Spleen (tissue), 11 donors: Measurements from ENCODE around the gene WDFY2. TPM values are rescaled to one million over a fixed set of nuclear protein-coding genes. Genes with fewer than 3 reads are reported as not detected.
A peak's percentile ranks its signal among the peaks of the same experiment; 100 is the strongest.

Experiments used
- DNase-seq: peaks from one replicate; pipeline ENCODE4 v3.0.0-alpha.2; 2020
- H3K27ac ChIP-seq, 8 donors: fragments of 200-600 bp; sonication (generic) in 7 of 8; 1 replicate in 4 of 8; 2 replicates in 4 of 8; pipeline versions ENCODE4 v1.5.0 to v1.8.0; 2016 to 2021; ENCODE audit warnings: inconsistent platforms in 4 of 8, mild to moderate bottlenecking in 4 of 8, moderate library complexity in 1 of 8
- H3K27me3 ChIP-seq, 7 donors: fragments of 200-600 bp; sonication (generic) in 6 of 7; replicated peaks in 1 of 7; 1 replicate in 4 of 7; 2 replicates in 3 of 7; pipeline versions ENCODE4 v1.5.0 to v1.8.0; 2016 to 2021; ENCODE audit warnings: inconsistent platforms in 3 of 7, mild to moderate bottlenecking in 1 of 7
- H3K36me3 ChIP-seq, 6 donors: fragments of 200-600 bp; sonication (generic) in 5 of 6; 1 replicate in 4 of 6; 2 replicates in 2 of 6; pipeline versions ENCODE4 v1.5.0 to v1.8.0; 2016 to 2021; ENCODE audit warnings: inconsistent platforms in 2 of 6
- H3K4me1 ChIP-seq, 6 donors: fragments of 200-600 bp; sonication (generic) in 5 of 6; 1 replicate in 3 of 6; 2 replicates in 3 of 6; pipeline versions ENCODE4 v1.5.0 to v1.8.0; 2016 to 2021; ENCODE audit warnings: inconsistent platforms in 3 of 6
- H3K4me3 ChIP-seq, 8 donors: fragments of 200-600 bp; sonication (generic) in 7 of 8; 1 replicate in 4 of 8; 2 replicates in 4 of 8; pipeline versions ENCODE4 v1.5.0 to v1.8.0; 2016 to 2021; ENCODE audit warnings: inconsistent platforms in 4 of 8, mild to moderate bottlenecking in 4 of 8, moderate library complexity in 2 of 8
- H3K9me3 ChIP-seq, 8 donors: fragments of 200-600 bp; sonication (generic) in 7 of 8; 1 replicate in 4 of 8; 2 replicates in 4 of 8; pipeline versions ENCODE4 v1.5.0 to v1.8.0; 2016 to 2021; ENCODE audit warnings: inconsistent platforms in 4 of 8
- CTCF ChIP-seq, 11 experiments: fragments of 200-600 bp in 7 of 11; fragments of 450-650 bp in 4 of 11; sonication (generic) in 4 of 11; IDR thresholded peaks in 8 of 11; conservative IDR thresholded peaks in 3 of 11; 1 replicate in 7 of 11; 2 replicates in 4 of 11; pipeline versions ENCODE4 v1.4.0 to v1.8.0; 2016 to 2021; ENCODE audit warnings: antibody characterized with exemption in 11 of 11, inconsistent platforms in 4 of 11, mild to moderate bottlenecking in 1 of 11
- POLR2A ChIP-seq, 3 donors: fragments of 450-650 bp; IDR thresholded peaks; one replicate each; pipeline ENCODE4 v1.5.1; 2017; ENCODE audit warnings: antibody characterized with exemption in 3 of 3, mild to moderate bottlenecking in 1 of 3
- POLR2AphosphoS5 ChIP-seq, 3 donors: sonication (generic); formaldehyde crosslinking; IDR thresholded peaks; one replicate each; pipeline ENCODE4 v1.5.1; 2017; ENCODE audit warnings: antibody characterized with exemption in 3 of 3
- WGBS, 5 donors: extraction: QIAGEN DNeasy Blood & Tissue Kit in 3 of 5; methylation state at CpG; one replicate each; pipeline versions ENCODE4 v1.1.5 to v1.1.7; 2013 to 2018; 5-methylcytosine and 5-hydroxymethylcytosine counted together
- intact Hi-C: fragments of 100-400 bp; cut with DNase I; formaldehyde crosslinking; loops from one replicate; pipeline ENCODE4 v1.15.0; 2023; ENCODE audit warnings: low total_unique reads
- polyA plus RNA-seq, 3 donors: library from polyadenylated mRNA; stranded (reverse); fragments of 200-250 nt; gene quantifications; one replicate each; pipeline ENCODE4 v1.2.1, GENCODE V29; 2013
- total RNA-seq, 7 donors: library from RNA; depleted of rRNA in 3 of 7; stranded (reverse); fragments of >200 nt in 3 of 7; fragmentation: NEBNext Ultra II Directional in 4 of 7; extraction: Animal tissue kit (Norgen Biotek cat#: 25700) in 4 of 7; gene quantifications; one replicate each; pipeline versions ENCODE4 v1.1.0 to v1.2.1, GENCODE V29; 2016 to 2021
- donor health status: healthy with polysubstance abuse.
- donor health status: DM: no; HTN: no; CAD: no; lungs with moderate emphysema.
- donor health status: DM: no; HTN: no; CAD: no.
- donor health status: Bipolar disorder and iron deficiency.
- donor health status: healthy.
- donor health status: DM: no; HTN: no; CAD: no.
- donor health status: DM: yes; HTN: yes; CAD: no.

WDFY2 gene
- total and polyA plus RNA-seq, 10 donors: 3.0 to 32.2 (median 24.9) TPM

GRCh38 chr13:51632591-51633362 is 48.5 kb downstream of the WDFY2 start:
- Histone ChIP-seq H3K9me3 (no peaks in the 10 kb centered on the region), H3K4me1 (peaks cover 6 to 77% (median 30%) of the 10 kb centered on the region in 6 donors), H3K27me3 (no peaks in the 10 kb centered on the region), H3K27ac (peak overlapping the region in 1 of 8 donors; percentile 10), H3K36me3 (no peaks in the 10 kb centered on the region), H3K4me3 (no peak overlapping the region)
- DNase-seq: no peak
- TF ChIP-seq POLR2A (IDR thresholded peaks at IDR 0.05): no peak
- no peak for TF ChIP-seq CTCF (IDR thresholded peaks at IDR 0.05 in 8 of 11, conservative IDR thresholded peaks at IDR 0.05 in 3 of 11)
- no peak for TF ChIP-seq POLR2AphosphoS5 (IDR thresholded peaks at IDR 0.05)
- 67 to 79% (median 74%) methylated on average over 3 of the region's 3 CpGs for WGBS, 5 donors
- intact Hi-C loops: no loop called here

GRCh38 chr13:51635137-51635878 is 51.0 kb downstream of the WDFY2 start:
- 57 to 73% (median 64%) methylated on average over 12 of the region's 12 CpGs for WGBS, 5 donors
- Histone ChIP-seq H3K9me3 (no peaks in the 10 kb centered on the region), H3K36me3 (no peaks in the 10 kb centered on the region), H3K4me3 (no peak overlapping the region), H3K27ac (peak overlapping the region in 5 of 8 donors; percentile 11 to 59 (median 17)), H3K27me3 (no peaks in the 10 kb centered on the region), H3K4me1 (peaks cover 6 to 80% (median 29%) of the 10 kb centered on the region in 6 donors)
- no peak for DNase-seq
- TF ChIP-seq CTCF (IDR thresholded peaks at IDR 0.05 in 8 of 11, conservative IDR thresholded peaks at IDR 0.05 in 3 of 11) (no peak), POLR2A (IDR thresholded peaks at IDR 0.05) (no peak), POLR2AphosphoS5 (IDR thresholded peaks at IDR 0.05) (no peak)
- intact Hi-C loops: no loop called here

- Histone ChIP-seq H3K27ac (peak overlapping the region in 2 of 8 donors; percentile 7 to 59), H3K27me3 (no peaks in the 10 kb centered on the region), H3K4me1 (peaks cover 6 to 69% (median 29%) of the 10 kb centered on the region in 6 donors), H3K4me3 (no peak overlapping the region), H3K36me3 (no peaks in the 10 kb centered on the region), H3K9me3 (no peaks in the 10 kb centered on the region)
- no peak for DNase-seq
- 69 to 90% (median 78%) methylated on average over 7 of the region's 7 CpGs for WGBS, 5 donors
- intact Hi-C loops: no loop called here
- TF ChIP-seq POLR2A (IDR thresholded peaks at IDR 0.05): no peak
- no peak for TF ChIP-seq POLR2AphosphoS5 (IDR thresholded peaks at IDR 0.05)
- no peak for TF ChIP-seq CTCF (IDR thresholded peaks at IDR 0.05 in 8 of 11, conservative IDR thresholded peaks at IDR 0.05 in 3 of 11)
Observed at GRCh38 chr13:51636349-51636890, 52.2 kb downstream of the WDFY2 start.

GRCh38 chr13:51637852-51638215 is 53.6 kb downstream of the WDFY2 start:
- intact Hi-C loops: no loop called here
- Histone ChIP-seq H3K9me3 (no peaks in the 10 kb centered on the region), H3K4me3 (no peak overlapping the region), H3K27ac (no peak overlapping the region), H3K27me3 (no peaks in the 10 kb centered on the region), H3K4me1 (peaks cover 6 to 59% (median 25%) of the 10 kb centered on the region in 6 donors), H3K36me3 (no peaks in the 10 kb centered on the region)
- no peak for TF ChIP-seq POLR2A (IDR thresholded peaks at IDR 0.05)
- no peak for TF ChIP-seq POLR2AphosphoS5 (IDR thresholded peaks at IDR 0.05)
- no peak for TF ChIP-seq CTCF (IDR thresholded peaks at IDR 0.05 in 8 of 11, conservative IDR thresholded peaks at IDR 0.05 in 3 of 11)
- no peak for DNase-seq
- 83 to 97% (median 95%) methylated on average over 4 of the region's 4 CpGs for WGBS, 5 donors
